Peyer's patch (tissue), 4 donors: ENCODE measurements around the gene RNF5.

Experiments
- CTCF ChIP-seq, 6 experiments: fragments of 450-650 bp in 4 of 6; fragments of 200-600 bp in 2 of 6; sonication (generic) in 1 of 6; IDR thresholded peaks; one replicate each; pipeline ENCODE4 v1.5.1; 2017 to 2019; ENCODE audit warnings: antibody characterized with exemption in 6 of 6, mild to moderate bottlenecking in 3 of 6, moderate library complexity in 1 of 6
- POLR2A ChIP-seq, 2 donors: fragments of 450-650 bp; IDR thresholded peaks; one replicate each; pipeline ENCODE4 v1.5.1; 2017; ENCODE audit warnings: antibody characterized with exemption in 2 of 2, mild to moderate bottlenecking in 2 of 2, moderate library complexity in 2 of 2

- TF ChIP-seq CTCF (IDR thresholded peaks at IDR 0.05) (no peak), POLR2A (IDR thresholded peaks at IDR 0.05) (no peak)
These were observed 2.9 kb upstream of the RNF5 start for GRCh38 chr6:32175322-32175710.
